K562 (cell line): Measurements from ENCODE around the gene PRR16. TPM values are rescaled to one million over a fixed set of nuclear protein-coding genes. Genes with fewer than 3 reads are reported as not detected.

Experiments used
- BMI1 ChIP-seq: fragments of 150-350 bp; IDR thresholded peaks from 2 replicates; pipeline ENCODE4 v1.6.1; 2014; ENCODE audit warnings: low read length
- E4F1 ChIP-seq: fragments of 250-450 bp; sonication (Bioruptor Pico); IDR thresholded peaks from 2 replicates; pipeline ENCODE4 v1.5.0; 2021; ENCODE audit warnings: mild to moderate bottlenecking, borderline replicate concordance
- KAT2B ChIP-seq: IDR thresholded peaks from one replicate; pipeline ENCODE4 v1.6.1; 2012; ENCODE audit warnings: low read depth, mild to moderate bottlenecking, control low read depth, inconsistent platforms, low read length, moderate library complexity
- polyA plus RNA-seq, 8 experiments: library from polyadenylated mRNA; depleted of rRNA in 4 of 8; stranded (reverse) in 5 of 8; unstranded in 3 of 8; fragments of >200 nt; fragmentation: Nextera tagmentation in 2 of 8; fragmentation: Illumina TruSeq in 1 of 8; extraction: Ambion mirVana in 2 of 8; extraction: Trizol in 1 of 8; gene quantifications; 2 replicates each; pipeline versions ENCODE4 v1.2.1 to v1.2.3, GENCODE V29; 2011 to 2014; ENCODE audit warnings: inconsistent platforms in 1 of 8, missing spikeins in 1 of 8
- total RNA-seq, 7 experiments: library from RNA; depleted of rRNA in 6 of 7; stranded (reverse); fragments of >200 nt in 6 of 7; fragmentation: Illumina TruSeq in 2 of 7; extraction: Trizol in 2 of 7; gene quantifications; 2 replicates each; pipeline versions ENCODE4 v1.2.1 to v1.2.3, GENCODE V29; 2011 to 2021; ENCODE audit warnings: low replicate concordance in 1 of 7
- TF ChIP-seq, protein P1 (sequence below), 2 experiments: fragments of 450-650 bp; formaldehyde crosslinking in 1 of 2; IDR thresholded peaks; 2 replicates each; pipeline versions ENCODE4 v1.4.0 to v1.6.1; 2014 to 2020; ENCODE audit warnings: mild to moderate bottlenecking in 2 of 2, borderline replicate concordance in 1 of 2, low read depth in 1 of 2
- TF ChIP-seq, protein P2 (sequence below): fragments of 250-450 bp; sonication (Bioruptor Pico); IDR thresholded peaks from 2 replicates; pipeline ENCODE4 v1.4.0; 2020

PRR16 gene
- total and polyA plus RNA-seq, 9 of the 15 experiments (the other 6 are each of a cell fraction or from before 2014, with no cell fraction given) = 0.61 to 10.1 (median 3.3) TPM

DNA sequence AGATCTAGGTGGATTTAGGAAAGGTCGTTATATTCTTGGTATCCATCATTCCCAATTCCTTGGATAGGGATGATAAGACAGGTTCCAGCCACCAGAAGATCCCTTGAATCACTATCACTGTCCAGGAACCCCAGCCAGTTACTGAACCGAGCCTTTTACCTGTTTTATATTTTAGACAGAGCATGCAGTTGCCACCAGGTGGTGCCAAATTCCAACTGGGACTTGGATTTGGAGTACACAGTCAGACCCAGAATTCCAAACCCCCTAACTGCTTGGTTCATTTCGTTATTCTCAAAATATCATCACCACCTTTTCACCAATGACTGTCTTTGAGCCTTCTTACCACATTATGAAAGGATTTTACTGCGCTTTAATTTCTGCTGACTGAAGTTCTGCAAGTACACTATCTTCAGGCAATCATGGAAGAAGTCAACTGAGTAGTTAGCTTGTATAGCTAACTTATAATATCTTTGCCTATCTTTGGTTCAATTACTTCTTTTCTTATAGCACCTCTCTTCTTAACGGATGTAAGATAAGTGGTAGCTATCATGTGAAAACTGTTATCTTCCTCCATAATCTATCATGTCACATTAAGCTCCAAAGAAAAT is 191.8 kb downstream of the PRR16 start (continued):
- TF ChIP-seq, protein P1, sequence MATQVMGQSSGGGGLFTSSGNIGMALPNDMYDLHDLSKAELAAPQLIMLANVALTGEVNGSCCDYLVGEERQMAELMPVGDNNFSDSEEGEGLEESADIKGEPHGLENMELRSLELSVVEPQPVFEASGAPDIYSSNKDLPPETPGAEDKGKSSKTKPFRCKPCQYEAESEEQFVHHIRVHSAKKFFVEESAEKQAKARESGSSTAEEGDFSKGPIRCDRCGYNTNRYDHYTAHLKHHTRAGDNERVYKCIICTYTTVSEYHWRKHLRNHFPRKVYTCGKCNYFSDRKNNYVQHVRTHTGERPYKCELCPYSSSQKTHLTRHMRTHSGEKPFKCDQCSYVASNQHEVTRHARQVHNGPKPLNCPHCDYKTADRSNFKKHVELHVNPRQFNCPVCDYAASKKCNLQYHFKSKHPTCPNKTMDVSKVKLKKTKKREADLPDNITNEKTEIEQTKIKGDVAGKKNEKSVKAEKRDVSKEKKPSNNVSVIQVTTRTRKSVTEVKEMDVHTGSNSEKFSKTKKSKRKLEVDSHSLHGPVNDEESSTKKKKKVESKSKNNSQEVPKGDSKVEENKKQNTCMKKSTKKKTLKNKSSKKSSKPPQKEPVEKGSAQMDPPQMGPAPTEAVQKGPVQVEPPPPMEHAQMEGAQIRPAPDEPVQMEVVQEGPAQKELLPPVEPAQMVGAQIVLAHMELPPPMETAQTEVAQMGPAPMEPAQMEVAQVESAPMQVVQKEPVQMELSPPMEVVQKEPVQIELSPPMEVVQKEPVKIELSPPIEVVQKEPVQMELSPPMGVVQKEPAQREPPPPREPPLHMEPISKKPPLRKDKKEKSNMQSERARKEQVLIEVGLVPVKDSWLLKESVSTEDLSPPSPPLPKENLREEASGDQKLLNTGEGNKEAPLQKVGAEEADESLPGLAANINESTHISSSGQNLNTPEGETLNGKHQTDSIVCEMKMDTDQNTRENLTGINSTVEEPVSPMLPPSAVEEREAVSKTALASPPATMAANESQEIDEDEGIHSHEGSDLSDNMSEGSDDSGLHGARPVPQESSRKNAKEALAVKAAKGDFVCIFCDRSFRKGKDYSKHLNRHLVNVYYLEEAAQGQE (IDR thresholded peaks at IDR 0.05; ENCODE audit: borderline replicate concordance) = peak; percentile 33; the same call in 1 of the 2 replicates
- TF ChIP-seq, protein P1 (CRISPR knock-in tag; IDR thresholded peaks at IDR 0.05; ENCODE audit: low read depth) = no peak
- no peak for TF ChIP-seq E4F1 (CRISPR knock-in tag)
- no peak for TF ChIP-seq BMI1
- no peak for TF ChIP-seq KAT2B
- TF ChIP-seq, protein P2, sequence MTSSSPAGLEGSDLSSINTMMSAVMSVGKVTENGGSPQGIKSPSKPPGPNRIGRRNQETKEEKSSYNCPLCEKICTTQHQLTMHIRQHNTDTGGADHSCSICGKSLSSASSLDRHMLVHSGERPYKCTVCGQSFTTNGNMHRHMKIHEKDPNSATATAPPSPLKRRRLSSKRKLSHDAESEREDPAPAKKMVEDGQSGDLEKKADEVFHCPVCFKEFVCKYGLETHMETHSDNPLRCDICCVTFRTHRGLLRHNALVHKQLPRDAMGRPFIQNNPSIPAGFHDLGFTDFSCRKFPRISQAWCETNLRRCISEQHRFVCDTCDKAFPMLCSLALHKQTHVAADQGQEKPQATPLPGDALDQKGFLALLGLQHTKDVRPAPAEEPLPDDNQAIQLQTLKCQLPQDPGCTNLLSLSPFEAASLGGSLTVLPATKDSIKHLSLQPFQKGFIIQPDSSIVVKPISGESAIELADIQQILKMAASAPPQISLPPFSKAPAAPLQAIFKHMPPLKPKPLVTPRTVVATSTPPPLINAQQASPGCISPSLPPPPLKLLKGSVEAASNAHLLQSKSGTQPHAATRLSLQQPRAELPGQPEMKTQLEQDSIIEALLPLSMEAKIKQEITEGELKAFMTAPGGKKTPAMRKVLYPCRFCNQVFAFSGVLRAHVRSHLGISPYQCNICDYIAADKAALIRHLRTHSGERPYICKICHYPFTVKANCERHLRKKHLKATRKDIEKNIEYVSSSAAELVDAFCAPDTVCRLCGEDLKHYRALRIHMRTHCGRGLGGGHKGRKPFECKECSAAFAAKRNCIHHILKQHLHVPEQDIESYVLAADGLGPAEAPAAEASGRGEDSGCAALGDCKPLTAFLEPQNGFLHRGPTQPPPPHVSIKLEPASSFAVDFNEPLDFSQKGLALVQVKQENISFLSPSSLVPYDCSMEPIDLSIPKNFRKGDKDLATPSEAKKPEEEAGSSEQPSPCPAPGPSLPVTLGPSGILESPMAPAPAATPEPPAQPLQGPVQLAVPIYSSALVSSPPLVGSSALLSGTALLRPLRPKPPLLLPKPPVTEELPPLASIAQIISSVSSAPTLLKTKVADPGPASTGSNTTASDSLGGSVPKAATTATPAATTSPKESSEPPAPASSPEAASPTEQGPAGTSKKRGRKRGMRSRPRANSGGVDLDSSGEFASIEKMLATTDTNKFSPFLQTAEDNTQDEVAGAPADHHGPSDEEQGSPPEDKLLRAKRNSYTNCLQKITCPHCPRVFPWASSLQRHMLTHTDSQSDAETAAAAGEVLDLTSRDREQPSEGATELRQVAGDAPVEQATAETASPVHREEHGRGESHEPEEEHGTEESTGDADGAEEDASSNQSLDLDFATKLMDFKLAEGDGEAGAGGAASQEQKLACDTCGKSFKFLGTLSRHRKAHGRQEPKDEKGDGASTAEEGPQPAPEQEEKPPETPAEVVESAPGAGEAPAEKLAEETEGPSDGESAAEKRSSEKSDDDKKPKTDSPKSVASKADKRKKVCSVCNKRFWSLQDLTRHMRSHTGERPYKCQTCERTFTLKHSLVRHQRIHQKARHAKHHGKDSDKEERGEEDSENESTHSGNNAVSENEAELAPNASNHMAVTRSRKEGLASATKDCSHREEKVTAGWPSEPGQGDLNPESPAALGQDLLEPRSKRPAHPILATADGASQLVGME (CRISPR knock-in tag) = no peak
